H54 (cell line): ENCODE data around the gene KLHL12.

Experiments used
- DNase-seq: peaks from one replicate; pipeline ENCODE4 v3.0.0; 2011; ENCODE audit warnings: low spot score, mixed read lengths; ENCODE audit not compliant: insufficient read length
- FAIRE-seq: peaks from 3 replicates; lab custom pipeline; 2011; peaks lifted over from hg19 to GRCh38; lab: Jason Lieb, UNC
- POLR2A ChIP-seq: IDR thresholded peaks from 2 replicates; pipeline ENCODE4 v1.6.1; 2011; ENCODE audit warnings: low read depth, mild to moderate bottlenecking, low read length

KLHL12 gene

GRCh38 chr1:202857136-202857610 is 69.9 kb downstream of the KLHL12 start:
- FAIRE-seq (no peak), DNase-seq (no peak)
- TF ChIP-seq POLR2A = no peak

- FAIRE-seq (no peak), DNase-seq (no peak)
- no peak for TF ChIP-seq POLR2A
These were observed 71.0 kb downstream of the KLHL12 start for GRCh38 chr1:202856014-202856413.

- FAIRE-seq (no peak), DNase-seq (no peak)
- TF ChIP-seq POLR2A = no peak
These were observed 72.2 kb downstream of the KLHL12 start for GRCh38 chr1:202854787-202855186.

- no peak for FAIRE-seq
- no peak for TF ChIP-seq POLR2A
- DNase-seq = peak; percentile 72
These were observed 74.7 kb downstream of the KLHL12 start for GRCh38 chr1:202852163-202852904.

GRCh38 chr1:202850593-202851362 is 76.3 kb downstream of the KLHL12 start:
- no peak for DNase-seq
- FAIRE-seq = no peak
- no peak for TF ChIP-seq POLR2A

GRCh38 chr1:202848191-202848542 is 78.9 kb downstream of the KLHL12 start:
- no peak for DNase-seq
- FAIRE-seq = no peak
- TF ChIP-seq POLR2A = no peak

- DNase-seq = no peak
- no peak for TF ChIP-seq POLR2A
- FAIRE-seq = no peak
These were observed 82.1 kb downstream of the KLHL12 start for GRCh38 chr1:202844935-202845334.

GRCh38 chr1:202844259-202844658 is 82.8 kb downstream of the KLHL12 start:
- FAIRE-seq (no peak), DNase-seq (no peak)
- TF ChIP-seq POLR2A = no peak

- no peak for TF ChIP-seq POLR2A
- DNase-seq = no peak
- no peak for FAIRE-seq
These were observed 84.0 kb downstream of the KLHL12 start for GRCh38 chr1:202843081-202843480.
